ENCODE measurements around the gene AGER. TPM values are rescaled to one million over a fixed set of nuclear protein-coding genes. Genes with fewer than 3 reads are reported as not detected.

Gene AGER
- polyA plus RNA-seq, 1 donor from 2014 or later, result 7.2 TPM

- no peak overlapping the region for H2AFZ ChIP-seq (ENCODE audit: low read depth, low read length)
- no peak overlapping the region for H3K4me2 ChIP-seq (ENCODE audit: low read length)
- no peak overlapping the region for H3K9ac ChIP-seq (ENCODE audit: low read length)
- H3K9me2 ChIP-seq (ENCODE audit: insufficient read depth, low read length), result no peaks in the 10 kb centered on the region
- H3K27ac ChIP-seq (ENCODE audit: low read length), result no peak overlapping the region
- H4K20me1 ChIP-seq (ENCODE audit: insufficient read depth), result no peaks in the 10 kb centered on the region
- no peaks in the 10 kb centered on the region for H3K36me3 ChIP-seq (ENCODE audit: insufficient read depth, low read length)
- H3K79me2 ChIP-seq (replicated peaks; ENCODE audit: insufficient read depth, low read length), result no peaks in the 10 kb centered on the region
- H3K9me3 ChIP-seq (ENCODE audit: low read length), result no peaks in the 10 kb centered on the region
- H3F3A ChIP-seq (ENCODE audit: insufficient read depth, low read length, poor library complexity, severe bottlenecking), result no peaks in the 10 kb centered on the region
- H3K27me3 ChIP-seq (ENCODE audit: insufficient read depth, low read depth, low read length), result no peaks in the 10 kb centered on the region
- no peak overlapping the region for H3K4me3 ChIP-seq (ENCODE audit: low read length)
- TF ChIP-seq CTCF (IDR thresholded peaks at IDR 0.05; ENCODE audit: poor library complexity, severe bottlenecking) (no peak), POLR2AphosphoS5 (IDR thresholded peaks at IDR 0.05) (no peak), EP300 (conservative IDR thresholded peaks at IDR 0.05; ENCODE audit: poor library complexity, severe bottlenecking) (no peak), MXI1 (conservative IDR thresholded peaks at IDR 0.05; ENCODE audit: poor library complexity, severe bottlenecking) (no peak), REST (IDR thresholded peaks at IDR 0.05; ENCODE audit: borderline replicate concordance) (no peak), EZH2 (IDR thresholded peaks at IDR 0.05; ENCODE audit: borderline replicate concordance, insufficient read depth, low read length, poor library complexity, severe bottlenecking) (no peak), TAF1 (IDR thresholded peaks at IDR 0.05; ENCODE audit: low read depth) (no peak), RAD21 (conservative IDR thresholded peaks at IDR 0.05) (no peak)
These were observed 24.9 kb upstream of the AGER start for GRCh38 chr6:32208996-32209395.

GRCh38 chr6:32204268-32204715 lies 20.2 kb upstream of the AGER start:
- H3K9ac ChIP-seq (ENCODE audit: low read length), result no peak overlapping the region
- no peak overlapping the region for H3K4me3 ChIP-seq (ENCODE audit: low read length)
- no peak overlapping the region for H3K27ac ChIP-seq (ENCODE audit: low read length)
- H3F3A ChIP-seq (ENCODE audit: insufficient read depth, low read length, poor library complexity, severe bottlenecking), result no peaks in the 10 kb centered on the region
- H3K9me3 ChIP-seq (ENCODE audit: low read length), result no peaks in the 10 kb centered on the region
- H3K9me2 ChIP-seq (ENCODE audit: insufficient read depth, low read length), result no peaks in the 10 kb centered on the region
- TF ChIP-seq EP300 (conservative IDR thresholded peaks at IDR 0.05; ENCODE audit: poor library complexity, severe bottlenecking) (no peak), REST (IDR thresholded peaks at IDR 0.05; ENCODE audit: borderline replicate concordance) (no peak), MXI1 (conservative IDR thresholded peaks at IDR 0.05; ENCODE audit: poor library complexity, severe bottlenecking) (no peak)
- H2AFZ ChIP-seq (ENCODE audit: low read depth, low read length), result no peak overlapping the region
- H4K20me1 ChIP-seq (ENCODE audit: insufficient read depth), result no peaks in the 10 kb centered on the region
- H3K36me3 ChIP-seq (ENCODE audit: insufficient read depth, low read length), result no peaks in the 10 kb centered on the region
- H3K27me3 ChIP-seq (ENCODE audit: insufficient read depth, low read depth, low read length), result no peaks in the 10 kb centered on the region
- H3K4me2 ChIP-seq (ENCODE audit: low read length), result no peak overlapping the region
- no peaks in the 10 kb centered on the region for H3K79me2 ChIP-seq (replicated peaks; ENCODE audit: insufficient read depth, low read length)

All from neural cell (in vitro differentiated cells).